GM12875 (cell line): ENCODE data around the gene ARHGAP27.

ENCODE experiments used
- H3K4me3 ChIP-seq: one replicate; pipeline ENCODE4 v1.5.1; 2011; ENCODE audit warnings: low read depth, low read length, control low read depth
- CTCF ChIP-seq: IDR thresholded peaks from 2 replicates; pipeline ENCODE4 v1.5.1; 2011; ENCODE audit warnings: low read depth, mild to moderate bottlenecking, control low read depth, inconsistent platforms, low read length, moderate library complexity, borderline replicate concordance; ENCODE audit not compliant: insufficient read depth

Gene ARHGAP27

GRCh38 chr17:45425125-45425983 is 7.3 kb downstream of the ARHGAP27 start:
- TF ChIP-seq CTCF: peak; percentile 27; the same call in 1 of the 2 replicates
- peak overlapping the region; percentile 27 for H3K4me3 ChIP-seq

- no peak overlapping the region for H3K4me3 ChIP-seq
- no peak for TF ChIP-seq CTCF
Measured at GRCh38 chr17:45424769-45425124, 7.9 kb downstream of the ARHGAP27 start.

- no peak for TF ChIP-seq CTCF
- H3K4me3 ChIP-seq: no peak overlapping the region
Measured at GRCh38 chr17:45423975-45424335, 8.7 kb downstream of the ARHGAP27 start.

- TF ChIP-seq CTCF: no peak
- H3K4me3 ChIP-seq: no peak overlapping the region
Measured at GRCh38 chr17:45423304-45423974, 9.2 kb downstream of the ARHGAP27 start.

- no peak for TF ChIP-seq CTCF
- no peak overlapping the region for H3K4me3 ChIP-seq
Measured at GRCh38 chr17:45414990-45415881, 17.4 kb downstream of the ARHGAP27 start.

GRCh38 chr17:45413498-45413923 is 19.2 kb downstream of the ARHGAP27 start:
- TF ChIP-seq CTCF: no peak
- H3K4me3 ChIP-seq: no peak overlapping the region
